Skeletal muscle cell (primary cell): ENCODE results near the gene SLC50A1.
"Not testable (repeated sequence)": the region's sequence is repeated elsewhere in the genome, so short reads cannot be mapped to it uniquely, and the experiment has no call there.

Experiments
- DNase-seq: peaks from one replicate; pipeline ENCODE4 v3.0.0-alpha.2; 2010; ENCODE audit warnings: low read depth
- H3K4me3 ChIP-seq: 2 replicates; pipeline ENCODE4 v1.5.1; 2011; ENCODE audit warnings: low read depth, mild to moderate bottlenecking, control low read depth, low read length, moderate library complexity

SLC50A1 gene

DNA sequence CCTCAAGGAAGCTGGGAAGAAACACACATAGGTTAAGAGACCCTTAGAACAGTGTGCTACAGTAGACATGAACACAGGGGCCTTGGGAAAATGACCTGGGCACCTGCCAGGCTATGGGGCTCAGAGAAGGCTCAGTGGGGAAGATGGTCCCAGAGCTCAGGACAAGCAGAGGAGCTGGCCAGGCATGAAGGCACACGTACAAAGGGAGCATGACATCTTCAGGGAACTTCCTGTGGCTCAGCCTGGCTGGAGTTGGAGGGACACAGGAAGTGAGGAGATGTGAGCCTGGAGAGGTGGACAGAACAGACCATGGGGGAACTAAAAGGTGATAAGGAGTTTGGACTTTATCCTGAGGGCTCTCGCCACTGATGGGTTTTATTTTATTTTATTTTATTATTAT lies 3.8 kb upstream of the SLC50A1 start:
- no peak overlapping the region for H3K4me3 ChIP-seq
- no peak for DNase-seq

GRCh38 chr1:155133799-155134281 lies 1.8 kb upstream of the SLC50A1 start:
- H3K4me3 ChIP-seq, result no peak overlapping the region
- DNase-seq, result no peak

GRCh38 chr1:155134322-155134721 lies 1.3 kb upstream of the SLC50A1 start:
- DNase-seq, result no peak
- H3K4me3 ChIP-seq, result no peak overlapping the region

- peak; percentile 94 for DNase-seq
- H3K4me3 ChIP-seq, result peak overlapping the region; percentile 79
Observed at GRCh38 chr1:155134880-155135414, 705 bp upstream of the SLC50A1 start.

DNA sequence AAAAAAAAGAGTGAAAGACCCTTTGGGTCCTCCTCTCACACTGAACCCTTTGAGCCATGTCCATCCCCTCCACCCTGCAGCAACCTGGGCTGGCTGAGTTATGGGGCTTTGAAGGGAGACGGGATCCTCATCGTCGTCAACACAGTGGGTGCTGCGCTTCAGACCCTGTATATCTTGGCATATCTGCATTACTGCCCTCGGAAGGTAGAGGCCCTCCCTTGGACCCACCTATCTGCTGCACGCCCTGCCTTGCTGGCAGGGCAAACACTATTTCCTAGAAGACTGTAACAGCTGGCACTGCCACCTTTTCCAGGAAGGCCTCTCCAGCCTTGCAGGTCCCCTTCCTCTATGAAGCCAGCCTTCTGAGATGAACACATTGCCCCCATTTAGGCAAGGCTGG lies 1.1 kb downstream of the SLC50A1 start:
- DNase-seq, result no peak
- H3K4me3 ChIP-seq, result peak overlapping the region; percentile 79

DNA sequence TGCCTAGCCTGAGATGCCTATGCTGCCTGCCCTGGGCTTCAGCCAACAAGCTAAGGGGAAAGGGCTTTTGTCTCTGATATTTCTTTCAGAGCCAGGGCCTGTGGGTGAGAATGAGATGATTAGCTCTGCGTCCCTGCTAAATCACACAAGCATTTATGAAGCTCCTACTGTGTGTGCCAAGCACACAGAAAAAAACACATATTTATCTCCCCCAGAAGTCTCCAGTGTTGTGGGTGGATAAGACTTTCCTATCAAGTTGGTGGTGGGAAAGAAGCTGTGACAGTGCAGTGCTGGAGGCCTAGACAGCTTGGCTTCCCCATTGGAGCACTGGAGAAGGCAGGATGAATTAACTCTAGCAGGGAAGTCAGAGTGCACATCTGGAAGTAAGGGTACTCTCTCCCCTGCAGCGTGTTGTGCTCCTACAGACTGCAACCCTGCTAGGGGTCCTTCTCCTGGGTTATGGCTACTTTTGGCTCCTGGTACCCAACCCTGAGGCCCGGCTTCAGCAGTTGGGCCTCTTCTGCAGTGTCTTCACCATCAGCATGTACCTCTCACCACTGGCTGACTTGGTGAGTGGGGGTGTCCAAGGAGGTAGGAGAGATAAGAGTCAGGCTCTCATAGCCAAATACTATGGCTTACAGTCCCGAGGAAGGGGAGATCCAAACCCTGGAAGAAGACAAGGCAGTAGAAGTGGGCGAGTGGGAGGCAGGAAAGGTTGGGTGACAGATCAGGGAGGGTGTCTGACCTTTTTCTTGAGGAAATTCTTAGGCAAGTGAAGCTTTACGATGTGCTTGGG lies 1.7 kb downstream of the SLC50A1 start:
- no peak for DNase-seq
- H3K4me3 ChIP-seq, result peak overlapping the region; percentile 79

DNA sequence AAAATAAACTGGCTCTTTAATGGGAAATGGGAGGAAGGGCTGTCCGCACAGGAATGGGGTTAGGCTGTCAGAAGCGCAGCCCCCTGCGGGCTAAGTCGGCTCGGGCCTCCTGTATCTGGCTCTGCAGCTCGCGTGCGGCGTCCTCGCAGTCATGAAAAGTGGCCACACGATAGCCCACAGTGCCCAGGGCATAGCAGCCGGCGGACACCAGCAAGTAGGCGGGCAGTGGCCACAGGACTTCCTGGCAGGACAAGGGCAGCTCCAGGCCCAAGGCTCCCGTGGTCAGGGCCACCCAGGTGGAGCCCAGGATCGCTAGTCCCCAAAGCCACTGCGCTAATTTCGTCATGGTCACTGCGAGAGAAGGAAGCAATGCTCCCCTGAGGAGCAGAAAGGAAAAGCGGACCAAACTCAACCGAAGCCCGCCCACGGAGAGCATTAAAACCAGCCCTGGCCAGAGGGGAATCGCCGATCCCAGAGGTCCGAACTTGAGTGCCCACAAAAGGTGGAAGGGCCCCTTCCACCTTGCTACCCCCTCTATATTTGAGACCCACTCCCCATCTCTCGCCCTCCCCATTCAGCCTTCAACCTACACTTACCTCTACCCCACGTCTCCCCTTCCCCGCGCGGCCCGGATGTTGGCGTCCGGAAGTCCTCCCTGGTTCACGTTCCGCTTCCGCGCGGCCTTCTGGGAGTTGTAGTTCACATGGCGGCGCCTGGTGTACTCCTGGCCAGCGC lies 4.4 kb downstream of the SLC50A1 start, which contains the start of gene DPM3:
DPM3 (minus strand) TSS at position 637 of the 735 bp plus-strand sequence; CDS start at position 346, 291 bp downstream.
- DNase-seq, result no peak

GRCh38 chr1:155140630-155140953 lies 4.9 kb downstream of the SLC50A1 start:
- DNase-seq, result no peak
- H3K4me3 ChIP-seq, result peak overlapping the region; percentile 80

More for the DNA sequence above, 4.4 kb downstream of the SLC50A1 start, which contains the start of gene DPM3:
- peak within 1 kb of the TSS; percentile 80 for H3K4me3 ChIP-seq

GRCh38 chr1:155141749-155142148 lies 6.1 kb downstream of the SLC50A1 start:
- no peak for DNase-seq
- no peak overlapping the region for H3K4me3 ChIP-seq

DNA sequence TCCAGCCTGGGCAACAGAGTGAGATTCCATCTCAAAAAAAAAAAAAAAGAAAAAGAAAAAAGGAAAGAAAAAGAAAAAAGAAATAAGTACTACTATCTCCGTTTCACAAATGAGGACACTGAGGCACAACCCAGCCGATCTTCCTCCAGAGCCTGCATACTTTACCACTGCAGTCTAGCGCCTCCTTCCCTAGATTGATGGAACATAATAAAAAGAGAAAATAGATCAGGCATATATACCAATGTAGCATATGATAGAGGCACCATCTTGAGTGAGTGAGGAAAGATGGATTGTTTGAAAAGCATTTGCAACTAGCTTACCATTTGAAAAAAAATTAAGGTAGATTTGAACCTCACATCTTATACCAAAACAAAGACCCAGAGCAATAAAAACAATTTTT lies 9.8 kb downstream of the SLC50A1 start:
- H3K4me3 ChIP-seq, result no peak overlapping the region
- no peak for DNase-seq

- not testable (repeated sequence) for H3K4me3 ChIP-seq, DNase-seq
Observed at GRCh38 chr1:155155996-155156643, 20.5 kb downstream of the SLC50A1 start.

GRCh38 chr1:155158991-155159390 lies 23.3 kb downstream of the SLC50A1 start:
- no peak for DNase-seq
- no peak overlapping the region for H3K4me3 ChIP-seq

DNA sequence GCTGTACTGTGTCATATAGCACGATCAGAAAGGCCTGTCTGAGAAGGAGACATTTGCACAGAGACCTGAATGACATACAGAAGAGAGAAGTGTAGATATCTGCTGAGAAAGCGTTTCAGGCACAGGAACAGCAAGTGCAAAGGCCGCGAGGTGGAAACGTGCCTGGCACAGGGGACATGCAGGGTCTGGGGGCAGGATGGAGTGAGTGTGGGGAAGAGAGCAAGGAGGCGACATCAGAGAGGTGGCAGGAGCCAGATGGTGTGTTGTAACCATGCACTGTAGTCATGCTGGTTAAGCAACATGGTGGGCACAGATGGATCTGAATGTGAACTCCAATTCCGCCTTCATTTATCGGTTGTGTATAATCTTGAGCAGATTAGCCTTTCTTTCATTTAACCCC lies 24.5 kb downstream of the SLC50A1 start:
- DNase-seq, result no peak
- no peak overlapping the region for H3K4me3 ChIP-seq

GRCh38 chr1:155162631-155163030 lies 27.0 kb downstream of the SLC50A1 start:
- H3K4me3 ChIP-seq, DNase-seq: not testable (repeated sequence)

DNA sequence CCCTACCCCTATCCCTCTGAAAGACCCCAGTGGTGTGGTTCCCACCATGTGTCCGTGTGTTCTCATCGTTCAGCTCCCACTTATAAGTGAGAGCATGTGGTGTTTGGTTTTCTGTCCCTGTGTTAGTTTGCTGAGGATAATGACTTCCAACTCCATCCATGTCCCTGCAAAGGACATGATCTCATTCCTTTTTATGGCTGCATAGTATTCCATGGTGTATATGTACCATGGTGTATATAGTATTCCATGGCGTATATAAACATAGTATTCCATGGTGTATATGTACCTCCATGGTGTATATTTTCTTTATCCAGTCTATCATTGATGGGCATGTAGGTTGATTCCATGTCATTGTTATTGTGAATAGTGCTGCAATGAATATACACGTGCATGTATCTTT lies 28.1 kb downstream of the SLC50A1 start:
- not testable (repeated sequence) for DNase-seq, H3K4me3 ChIP-seq

- not testable (repeated sequence) for H3K4me3 ChIP-seq, DNase-seq
Observed at GRCh38 chr1:155164625-155165024, 29.0 kb downstream of the SLC50A1 start.

GRCh38 chr1:155166051-155166470 lies 30.4 kb downstream of the SLC50A1 start:
- DNase-seq, result no peak
- no peak overlapping the region for H3K4me3 ChIP-seq

GRCh38 chr1:155166471-155167165 lies 31.0 kb downstream of the SLC50A1 start:
- DNase-seq, result no peak
- H3K4me3 ChIP-seq, result no peak overlapping the region
